Measurements from ENCODE around the gene MAEA.

The MAEA gene

DNA sequence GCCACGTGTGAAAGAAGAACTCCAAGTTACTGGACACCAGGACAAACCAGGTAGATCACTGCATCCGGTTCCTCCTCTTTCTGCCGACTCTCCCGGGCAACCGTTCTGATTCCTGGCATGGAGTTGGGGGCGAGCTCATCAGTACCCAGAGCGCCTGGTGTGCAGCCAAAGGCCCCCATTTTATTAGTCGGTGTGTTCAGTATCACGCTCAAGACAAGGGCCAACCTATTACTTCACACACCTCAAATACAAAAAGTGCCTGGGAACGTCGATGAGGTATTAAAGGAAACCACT is 38.0 kb upstream of the MAEA start:
- no peak for DNase-seq (ENCODE audit: insufficient read length, low spot score)
- no peak for FAIRE-seq
- TF ChIP-seq, protein P1, sequence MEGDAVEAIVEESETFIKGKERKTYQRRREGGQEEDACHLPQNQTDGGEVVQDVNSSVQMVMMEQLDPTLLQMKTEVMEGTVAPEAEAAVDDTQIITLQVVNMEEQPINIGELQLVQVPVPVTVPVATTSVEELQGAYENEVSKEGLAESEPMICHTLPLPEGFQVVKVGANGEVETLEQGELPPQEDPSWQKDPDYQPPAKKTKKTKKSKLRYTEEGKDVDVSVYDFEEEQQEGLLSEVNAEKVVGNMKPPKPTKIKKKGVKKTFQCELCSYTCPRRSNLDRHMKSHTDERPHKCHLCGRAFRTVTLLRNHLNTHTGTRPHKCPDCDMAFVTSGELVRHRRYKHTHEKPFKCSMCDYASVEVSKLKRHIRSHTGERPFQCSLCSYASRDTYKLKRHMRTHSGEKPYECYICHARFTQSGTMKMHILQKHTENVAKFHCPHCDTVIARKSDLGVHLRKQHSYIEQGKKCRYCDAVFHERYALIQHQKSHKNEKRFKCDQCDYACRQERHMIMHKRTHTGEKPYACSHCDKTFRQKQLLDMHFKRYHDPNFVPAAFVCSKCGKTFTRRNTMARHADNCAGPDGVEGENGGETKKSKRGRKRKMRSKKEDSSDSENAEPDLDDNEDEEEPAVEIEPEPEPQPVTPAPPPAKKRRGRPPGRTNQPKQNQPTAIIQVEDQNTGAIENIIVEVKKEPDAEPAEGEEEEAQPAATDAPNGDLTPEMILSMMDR (IDR thresholded peaks at IDR 0.05; ENCODE audit: insufficient read depth, missing control alignments), result no peak

DNA sequence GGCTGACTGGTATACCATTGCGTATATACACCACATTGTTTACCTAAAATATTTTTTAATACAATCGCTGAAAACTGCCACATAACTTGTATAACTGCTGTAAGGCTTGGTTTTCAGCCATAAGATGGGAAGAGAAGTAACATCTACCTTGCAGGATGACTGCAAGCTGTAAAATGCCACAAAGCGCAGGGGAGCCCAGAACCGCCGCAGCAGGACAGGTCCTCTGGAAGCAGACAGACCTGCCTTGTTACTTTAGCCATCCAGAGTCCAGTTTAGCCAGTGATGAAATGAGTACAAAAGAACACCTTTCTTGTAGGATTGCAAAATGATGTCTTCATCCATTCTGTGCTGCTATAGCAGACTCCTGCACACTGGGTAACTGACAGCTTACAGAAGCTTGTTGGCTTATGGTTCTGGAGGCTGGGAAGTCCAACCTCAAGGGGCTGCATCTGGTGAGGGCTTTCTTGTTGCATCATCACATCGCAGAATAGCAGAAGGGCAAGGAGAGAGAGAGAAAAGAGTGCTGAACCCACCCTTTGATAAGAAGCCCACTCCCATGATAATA is 36.7 kb upstream of the MAEA start:
- no peak for DNase-seq (ENCODE audit: insufficient read length, low spot score)
- TF ChIP-seq, protein P1 (IDR thresholded peaks at IDR 0.05; ENCODE audit: insufficient read depth, missing control alignments), result no peak
- FAIRE-seq, result no peak

DNA sequence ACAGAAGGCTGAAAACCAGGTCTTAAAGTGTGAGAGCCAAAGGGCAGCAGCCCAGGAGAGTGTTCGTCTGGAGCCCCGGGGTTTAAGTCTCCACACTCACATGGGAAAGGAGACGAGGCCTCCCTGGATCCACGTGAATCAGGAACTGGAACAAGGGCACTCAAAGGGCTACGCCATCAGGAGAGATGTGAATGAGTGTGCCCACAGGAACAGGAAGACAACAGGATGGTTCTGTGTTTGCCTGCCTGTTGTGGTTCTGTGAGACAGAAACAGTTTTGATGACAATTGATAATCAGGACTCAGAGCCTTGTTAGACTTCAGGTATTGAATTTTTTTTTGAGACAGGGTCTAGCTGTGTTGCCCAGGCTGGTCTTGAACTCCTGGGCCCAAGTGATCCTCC is 35.9 kb upstream of the MAEA start:
- no peak for DNase-seq (ENCODE audit: insufficient read length, low spot score)
- no peak for FAIRE-seq
- TF ChIP-seq, protein P1 (IDR thresholded peaks at IDR 0.05; ENCODE audit: insufficient read depth, missing control alignments), result no peak

DNA sequence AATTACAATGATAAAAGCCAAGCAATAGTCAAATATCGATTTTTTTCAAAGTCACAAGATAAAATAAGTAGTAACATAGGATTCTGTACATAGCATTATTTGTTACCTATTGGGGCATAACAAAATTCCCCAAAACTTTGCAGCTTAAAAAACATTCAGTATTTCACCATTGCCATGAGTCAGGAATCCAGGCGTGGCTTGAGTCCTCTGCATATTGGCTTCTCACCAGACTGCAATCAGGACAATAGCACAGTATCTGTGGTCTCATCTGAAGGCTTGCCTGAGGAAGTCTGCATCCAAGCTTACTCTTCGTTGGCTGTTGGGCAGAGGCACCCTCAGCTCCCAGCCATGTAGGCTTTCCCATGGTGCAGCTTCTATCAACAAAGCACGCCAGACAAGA is 34.5 kb upstream of the MAEA start:
- FAIRE-seq (no peak), DNase-seq (ENCODE audit: insufficient read length, low spot score) (no peak)
- TF ChIP-seq, protein P1 (IDR thresholded peaks at IDR 0.05; ENCODE audit: insufficient read depth, missing control alignments), result no peak

DNA sequence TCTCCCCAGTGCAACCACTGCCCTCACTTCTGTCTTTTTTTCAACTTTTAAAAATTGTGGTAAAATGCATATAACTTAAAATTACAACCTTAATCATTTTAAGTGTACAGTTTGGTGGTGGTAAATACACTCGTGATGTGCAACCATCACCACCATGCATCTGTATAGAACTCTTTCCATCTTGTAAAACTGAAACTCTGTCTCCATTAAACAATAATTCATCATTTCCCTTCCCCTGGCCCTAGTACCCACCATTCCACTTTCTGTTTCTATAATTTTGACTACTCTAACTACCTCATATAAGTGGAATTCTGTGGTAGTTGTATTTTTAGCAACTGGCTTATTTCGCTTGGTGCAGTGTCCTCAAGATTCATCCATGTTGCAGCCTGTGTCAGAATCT is 34.0 kb upstream of the MAEA start:
- FAIRE-seq (no peak), DNase-seq (ENCODE audit: insufficient read length, low spot score) (no peak)
- TF ChIP-seq, protein P1 (IDR thresholded peaks at IDR 0.05; ENCODE audit: insufficient read depth, missing control alignments), result no peak

DNA sequence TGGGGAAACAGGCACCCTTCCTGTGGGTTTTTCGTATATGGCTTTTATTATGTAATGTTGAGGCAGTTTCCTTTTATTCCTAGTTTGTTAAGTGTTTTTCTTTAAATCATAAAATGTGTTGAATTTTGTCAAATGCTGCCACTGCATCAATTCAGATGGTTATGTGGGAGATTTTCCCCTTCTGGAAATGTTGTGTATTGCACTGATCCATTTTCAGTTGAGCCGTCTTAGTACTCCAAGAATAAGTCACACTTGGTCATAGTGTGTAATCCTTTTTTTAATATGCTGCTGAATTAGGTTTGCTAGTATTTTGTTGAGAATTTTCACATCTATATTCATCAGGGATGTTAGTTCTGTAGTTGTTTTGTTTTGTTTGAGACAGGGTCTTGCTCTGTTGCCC is 31.2 kb upstream of the MAEA start:
- DNase-seq (ENCODE audit: insufficient read length, low spot score) (no peak), FAIRE-seq (no peak)
- TF ChIP-seq, protein P1 (IDR thresholded peaks at IDR 0.05; ENCODE audit: insufficient read depth, missing control alignments), result no peak

DNA sequence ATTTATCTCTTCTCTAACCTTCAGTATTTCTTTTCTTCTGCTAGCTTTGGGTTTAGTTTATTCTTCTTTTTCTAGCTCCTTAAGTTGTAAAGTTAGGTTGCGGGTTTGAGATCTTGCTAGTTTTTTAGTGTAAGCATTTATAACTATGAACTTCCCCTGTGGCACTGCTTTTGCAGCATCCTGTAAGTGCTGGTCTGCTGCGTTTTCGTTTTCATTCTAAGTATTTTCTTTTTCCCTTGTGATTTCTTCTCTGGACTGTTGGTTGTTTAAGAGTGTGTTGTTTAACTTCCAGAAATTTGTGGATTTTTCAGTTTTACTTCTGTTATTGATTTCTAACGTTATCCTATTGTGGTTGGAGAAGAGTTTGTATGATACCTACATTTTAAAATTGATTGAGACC is 29.7 kb upstream of the MAEA start:
- FAIRE-seq (no peak), DNase-seq (ENCODE audit: insufficient read length, low spot score) (no peak)
- TF ChIP-seq, protein P1 (IDR thresholded peaks at IDR 0.05; ENCODE audit: insufficient read depth, missing control alignments), result no peak
